Bronchial epithelial cell (primary cell): ENCODE results near the gene BEAN1. TPM values are rescaled to one million over a fixed set of nuclear protein-coding genes. Genes with fewer than 3 reads are reported as not detected.

Experiments used
- DNase-seq: peaks from one replicate; pipeline ENCODE4 v3.0.0-alpha.2; 2010; ENCODE audit warnings: low read depth
- FAIRE-seq: peaks from 2 replicates; lab custom pipeline; 2011; peaks lifted over from hg19 to GRCh38; lab: Jason Lieb, UNC
- H3K27me3 ChIP-seq: 2 replicates; pipeline ENCODE4 v1.5.1; 2011; ENCODE audit warnings: low read length; ENCODE audit not compliant: control insufficient read depth, insufficient read depth
- H3K36me3 ChIP-seq: 2 replicates; pipeline ENCODE4 v1.5.1; 2011; ENCODE audit warnings: low read length; ENCODE audit not compliant: control insufficient read depth, insufficient read depth
- H3K4me3 ChIP-seq: 2 replicates; pipeline ENCODE4 v1.5.1; 2011; ENCODE audit warnings: mild to moderate bottlenecking, low read depth, low read length, control low read depth
- CTCF ChIP-seq: IDR thresholded peaks from 2 replicates; pipeline ENCODE4 v1.5.1; 2011; ENCODE audit warnings: mild to moderate bottlenecking, moderate library complexity, low read length, control low read depth, inconsistent platforms; ENCODE audit not compliant: insufficient read depth, severe bottlenecking
- total RNA-seq: library from RNA; depleted of rRNA; stranded (reverse); fragments of >200 nt; gene quantifications from 2 replicates; pipeline ENCODE4 v1.2.1, GENCODE V29; 2014

Gene BEAN1
- total RNA-seq, 1 donor from 2014 or later = not detected

- peak; percentile 31 for DNase-seq
- Histone ChIP-seq H3K27me3 (no peaks in the 10 kb centered on the region), H3K4me3 (no peak overlapping the region), H3K36me3 (no peaks in the 10 kb centered on the region)
- TF ChIP-seq CTCF = no peak
- no peak for FAIRE-seq
These were observed 14.9 kb upstream of the BEAN1 start for GRCh38 chr16:66412182-66412581.

- no peak for TF ChIP-seq CTCF
- no peaks in the 10 kb centered on the region for H3K36me3 ChIP-seq
- H3K27me3 ChIP-seq = no peaks in the 10 kb centered on the region
- DNase-seq = peak; percentile 47
- H3K4me3 ChIP-seq = no peak overlapping the region
- FAIRE-seq = no peak
These were observed 12.2 kb upstream of the BEAN1 start for GRCh38 chr16:66414891-66415290.

GRCh38 chr16:66416136-66416535 lies 11.0 kb upstream of the BEAN1 start:
- no peak for TF ChIP-seq CTCF
- Histone ChIP-seq H3K27me3 (no peaks in the 10 kb centered on the region), H3K36me3 (no peaks in the 10 kb centered on the region), H3K4me3 (no peak overlapping the region)
- DNase-seq = no peak
- FAIRE-seq = no peak

- DNase-seq (peak; percentile 77), FAIRE-seq (peak; percentile 52)
These were observed 10.0 kb upstream of the BEAN1 start for GRCh38 chr16:66416939-66417700.

GRCh38 chr16:66418165-66418962 lies 8.7 kb upstream of the BEAN1 start:
- no peak for TF ChIP-seq CTCF
- H3K36me3 ChIP-seq = no peaks in the 10 kb centered on the region
- DNase-seq = no peak
- no peaks in the 10 kb centered on the region for H3K27me3 ChIP-seq
- FAIRE-seq = no peak
- H3K4me3 ChIP-seq = no peak overlapping the region

More at GRCh38 chr16:66416939-66417700, 10.0 kb upstream of the BEAN1 start:
- H3K36me3 ChIP-seq = no peaks in the 10 kb centered on the region
- H3K27me3 ChIP-seq = no peaks in the 10 kb centered on the region
- no peak for TF ChIP-seq CTCF
- H3K4me3 ChIP-seq = no peak overlapping the region
